RCC 7860 (cell line): ENCODE measurements around the gene VWA7.

Experiments used
- DNase-seq: peaks from one replicate; pipeline ENCODE4 v3.0.0-alpha.2; 2015; ENCODE audit warnings: low spot score
- FAIRE-seq: peaks from 2 replicates; lab custom pipeline; 2012; peaks lifted over from hg19 to GRCh38; lab: Jason Lieb, UNC

Gene VWA7

DNA sequence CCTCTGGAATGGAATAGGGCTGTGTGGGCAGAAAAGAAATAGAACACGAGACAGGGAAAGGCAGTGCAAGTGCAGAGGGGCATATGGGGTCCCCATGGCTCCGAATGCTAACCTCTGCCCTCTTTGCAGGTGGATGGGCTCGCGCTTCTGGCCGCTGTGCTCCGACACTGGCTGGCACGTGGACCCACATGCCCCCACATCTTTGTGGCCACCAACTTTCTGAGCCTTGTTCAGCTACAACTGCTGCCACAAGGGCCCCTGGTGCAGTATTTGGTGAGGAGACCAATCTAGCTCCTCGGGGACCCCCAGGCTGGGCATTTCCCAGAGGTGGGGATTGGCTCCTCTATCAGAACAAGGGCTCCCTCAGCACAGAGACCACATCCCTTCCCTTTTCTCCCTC lies 15.8 kb downstream of the VWA7 start:
- DNase-seq (no peak), FAIRE-seq (no peak)

GRCh38 chr6:31760790-31761189 lies 16.3 kb downstream of the VWA7 start:
- no peak for DNase-seq
- FAIRE-seq, result no peak

- FAIRE-seq (no peak), DNase-seq (no peak)
Observed at GRCh38 chr6:31758281-31758680, 18.8 kb downstream of the VWA7 start.

DNA sequence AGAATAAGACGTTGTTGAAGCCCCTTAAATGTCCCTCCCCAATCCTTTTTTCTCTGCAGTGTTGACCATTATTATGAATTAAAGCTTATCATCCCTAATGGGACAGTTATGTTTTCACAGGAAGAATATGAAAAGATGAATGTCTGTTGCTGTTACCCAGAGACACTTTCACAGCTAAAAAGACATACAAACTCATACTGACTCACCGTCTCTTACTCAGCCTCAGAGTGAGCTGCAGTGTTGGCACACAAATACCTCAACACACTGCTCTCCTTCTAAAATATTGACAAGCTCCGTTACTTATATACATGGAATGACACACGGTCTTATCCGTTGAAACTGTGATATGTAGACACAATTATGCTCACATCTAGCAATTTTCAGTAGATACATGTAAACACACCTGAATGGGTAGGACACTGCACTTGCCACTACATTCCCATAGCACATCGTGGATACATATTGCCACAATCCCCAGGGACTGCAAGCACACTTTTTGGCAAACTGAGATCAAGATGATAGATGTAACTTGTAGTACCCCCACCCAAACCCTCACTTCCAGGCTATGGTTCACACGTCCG lies 24.3 kb downstream of the VWA7 start:
- FAIRE-seq, result peak; percentile 63
- DNase-seq, result peak; percentile 70

DNA sequence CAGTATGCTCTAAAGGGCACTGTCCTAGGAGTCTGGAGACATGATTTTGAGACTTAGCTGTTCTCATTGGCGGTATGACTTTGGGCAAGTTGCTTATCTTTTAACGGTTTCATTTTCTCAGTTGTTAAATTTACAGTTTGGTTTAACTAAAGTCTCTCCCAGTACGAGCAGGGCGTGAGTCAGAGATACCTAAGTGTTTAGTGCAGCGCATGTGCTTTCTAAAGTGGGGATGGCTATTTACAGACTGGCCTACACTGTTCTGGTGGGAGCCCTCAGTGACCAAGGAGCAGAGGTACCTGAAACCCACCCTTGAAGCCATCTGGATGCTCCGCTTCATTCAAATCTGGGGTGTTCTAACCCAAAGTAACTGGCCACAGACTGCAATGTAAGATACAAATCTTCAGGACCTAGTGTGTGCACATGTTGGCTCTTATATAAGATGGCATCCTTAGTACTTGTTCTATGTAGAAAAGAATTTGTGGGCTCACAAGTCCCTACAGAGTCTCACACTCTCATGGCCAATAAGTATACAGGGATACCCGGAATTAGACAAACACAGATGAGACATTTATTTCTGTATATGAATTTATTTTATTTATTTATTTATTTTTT lies 26.6 kb downstream of the VWA7 start:
- DNase-seq, result no peak
- no peak for FAIRE-seq

DNA sequence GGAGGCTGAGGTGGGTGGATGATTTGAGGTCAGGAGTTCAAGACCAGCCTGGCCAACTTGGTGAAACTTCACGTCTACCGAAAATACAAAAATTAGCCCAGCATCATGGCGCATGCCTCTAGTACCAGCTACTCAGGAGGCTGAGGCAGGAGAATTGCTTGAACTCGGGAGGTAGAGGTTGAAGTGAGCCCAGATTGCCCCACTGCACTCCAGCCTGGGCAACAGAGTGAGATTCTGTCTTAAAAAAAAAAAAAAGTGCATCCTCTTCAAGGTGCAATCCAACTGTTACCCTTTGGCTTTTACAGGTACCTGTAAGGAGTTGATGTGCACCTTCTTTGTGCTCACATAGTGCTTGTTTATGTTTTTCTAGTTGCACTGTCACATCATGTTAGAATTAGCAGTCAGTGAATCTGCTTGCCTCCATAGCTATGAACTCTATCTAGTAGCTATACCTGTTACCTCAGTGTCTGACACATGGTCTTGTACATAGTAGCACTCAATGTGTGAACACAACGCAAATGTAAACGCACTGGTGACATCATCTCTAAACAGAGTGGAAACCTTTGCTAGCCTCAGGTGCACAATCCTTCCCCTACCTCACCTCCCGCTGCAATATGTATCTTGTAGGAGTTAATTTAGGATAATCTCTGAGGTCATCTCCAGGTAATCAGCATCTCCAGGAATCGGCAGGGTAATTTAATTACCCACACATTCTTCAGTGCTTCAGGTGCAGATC lies 27.7 kb downstream of the VWA7 start:
- FAIRE-seq (no peak), DNase-seq (no peak)

GRCh38 chr6:31744422-31744821 lies 32.7 kb downstream of the VWA7 start:
- DNase-seq, result no peak
- FAIRE-seq, result no peak

GRCh38 chr6:31742894-31743293 lies 34.2 kb downstream of the VWA7 start:
- no peak for DNase-seq
- FAIRE-seq, result no peak

DNA sequence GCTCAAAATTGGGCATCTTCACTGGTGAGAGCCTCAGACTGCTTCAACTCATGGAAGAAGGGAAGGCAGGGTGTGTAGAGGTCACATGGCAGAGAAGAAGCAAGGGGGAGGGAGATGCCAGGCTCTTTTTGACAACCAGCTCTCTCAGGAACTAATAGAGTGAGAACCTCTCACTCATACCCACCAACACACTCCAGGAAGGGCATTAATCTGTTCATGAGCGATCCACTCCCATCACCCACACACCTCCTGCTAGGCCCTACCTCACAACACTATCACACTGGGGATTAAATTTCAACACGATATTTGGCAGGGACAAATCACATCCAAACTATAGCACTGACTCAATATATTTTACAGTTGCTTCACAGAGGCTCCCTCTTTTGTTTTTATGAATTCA lies 35.3 kb downstream of the VWA7 start:
- FAIRE-seq (no peak), DNase-seq (no peak)

GRCh38 chr6:31740397-31741223 lies 36.5 kb downstream of the VWA7 start:
- DNase-seq, result no peak

DNA sequence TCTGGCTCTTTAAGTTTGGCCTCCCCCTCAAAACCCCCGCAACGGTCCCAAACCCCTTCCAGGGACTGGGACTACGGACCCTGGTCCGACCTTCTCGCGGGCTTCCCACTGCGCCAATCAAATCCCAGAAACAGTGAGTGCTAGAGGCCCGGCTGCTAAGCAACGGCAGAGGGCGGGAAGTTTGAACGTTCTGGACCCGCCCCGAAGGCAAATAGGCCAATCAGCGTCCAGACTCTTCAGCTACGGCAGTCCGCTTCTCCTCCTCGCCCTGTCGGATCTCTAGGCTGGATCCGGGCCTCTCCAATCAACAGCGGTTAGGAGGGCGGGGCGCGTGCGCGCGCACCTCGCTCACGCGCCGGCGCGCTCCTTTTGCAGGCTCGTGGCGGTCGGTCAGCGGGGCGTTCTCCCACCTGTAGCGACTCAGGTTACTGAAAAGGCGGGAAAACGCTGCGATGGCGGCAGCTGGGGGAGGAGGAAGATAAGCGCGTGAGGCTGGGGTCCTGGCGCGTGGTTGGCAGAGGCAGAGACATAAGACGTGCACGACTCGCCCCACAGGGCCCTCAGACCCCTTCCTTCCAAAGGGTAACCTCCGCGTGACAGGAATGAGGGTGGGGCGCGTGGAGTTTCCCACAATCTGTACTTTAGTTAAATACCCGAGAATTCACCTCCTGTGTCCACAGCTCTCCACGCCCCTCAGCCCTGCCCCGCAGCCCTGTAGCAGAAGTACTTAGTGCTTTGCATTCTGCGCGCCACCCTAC lies 37.3 kb downstream of the VWA7 start, which contains the start of gene MSH5:
Gene MSH5, plus strand, starts transcription at position 367 of the 758 bp plus-strand sequence. CDS start 462 bp downstream, outside the sequence.
- DNase-seq (peak; percentile 98), FAIRE-seq (peak; percentile 84)

More at GRCh38 chr6:31740397-31741223, 36.5 kb downstream of the VWA7 start:
- FAIRE-seq, result no peak

DNA sequence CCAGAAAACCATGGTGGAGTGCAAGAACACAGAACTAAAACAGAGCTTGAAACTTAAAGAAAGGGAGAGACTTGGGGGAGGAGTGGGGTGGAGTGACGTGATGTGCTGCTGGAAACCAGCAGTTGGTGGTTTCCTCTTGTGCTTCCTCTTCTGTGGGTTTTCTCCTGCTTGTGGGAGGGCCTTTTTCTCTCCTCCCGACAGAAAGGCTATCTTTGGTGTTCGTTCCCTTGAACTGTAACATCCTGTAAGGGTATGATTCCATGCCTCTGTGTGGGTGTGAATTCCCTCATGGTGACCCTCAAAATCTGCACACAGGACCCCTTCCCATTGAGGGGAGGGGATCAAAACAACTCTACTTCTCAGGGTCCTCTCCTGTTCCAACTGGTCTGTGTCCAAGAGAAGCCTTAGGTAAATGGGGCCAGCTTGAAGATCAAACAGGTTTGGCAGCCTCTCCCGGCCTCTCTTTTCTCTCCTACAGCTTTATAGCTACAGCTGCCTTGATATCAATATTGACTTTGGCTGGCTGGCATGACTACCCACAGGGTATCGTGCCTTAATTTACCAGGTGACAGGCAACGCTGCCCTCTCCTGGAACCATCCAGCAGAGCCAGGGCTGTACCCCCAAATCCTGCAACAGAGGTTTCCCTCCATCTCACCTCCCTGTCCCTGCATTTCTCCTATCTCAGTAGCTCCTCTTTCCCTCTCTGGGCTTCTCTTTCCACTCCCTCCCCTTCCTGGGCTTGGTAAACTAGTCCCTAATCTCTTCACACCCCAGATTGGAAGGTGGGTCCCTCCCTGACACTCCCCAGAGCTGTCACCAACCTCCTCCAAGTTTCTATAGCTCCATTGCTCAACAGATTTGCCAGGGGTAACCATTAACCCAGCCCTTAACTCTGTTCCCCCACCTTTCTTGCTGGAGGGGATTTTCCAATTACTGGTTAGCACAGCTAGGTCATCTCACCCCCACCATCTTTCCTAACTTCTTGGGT lies 38.8 kb downstream of the VWA7 start:
- DNase-seq (peak; percentile 83), FAIRE-seq (peak; percentile 74)

GRCh38 chr6:31737315-31737990 lies 39.7 kb downstream of the VWA7 start:
- DNase-seq, result no peak
- FAIRE-seq, result no peak

- DNase-seq (no peak), FAIRE-seq (no peak)
Observed at GRCh38 chr6:31736768-31737314, 40.3 kb downstream of the VWA7 start.

DNA sequence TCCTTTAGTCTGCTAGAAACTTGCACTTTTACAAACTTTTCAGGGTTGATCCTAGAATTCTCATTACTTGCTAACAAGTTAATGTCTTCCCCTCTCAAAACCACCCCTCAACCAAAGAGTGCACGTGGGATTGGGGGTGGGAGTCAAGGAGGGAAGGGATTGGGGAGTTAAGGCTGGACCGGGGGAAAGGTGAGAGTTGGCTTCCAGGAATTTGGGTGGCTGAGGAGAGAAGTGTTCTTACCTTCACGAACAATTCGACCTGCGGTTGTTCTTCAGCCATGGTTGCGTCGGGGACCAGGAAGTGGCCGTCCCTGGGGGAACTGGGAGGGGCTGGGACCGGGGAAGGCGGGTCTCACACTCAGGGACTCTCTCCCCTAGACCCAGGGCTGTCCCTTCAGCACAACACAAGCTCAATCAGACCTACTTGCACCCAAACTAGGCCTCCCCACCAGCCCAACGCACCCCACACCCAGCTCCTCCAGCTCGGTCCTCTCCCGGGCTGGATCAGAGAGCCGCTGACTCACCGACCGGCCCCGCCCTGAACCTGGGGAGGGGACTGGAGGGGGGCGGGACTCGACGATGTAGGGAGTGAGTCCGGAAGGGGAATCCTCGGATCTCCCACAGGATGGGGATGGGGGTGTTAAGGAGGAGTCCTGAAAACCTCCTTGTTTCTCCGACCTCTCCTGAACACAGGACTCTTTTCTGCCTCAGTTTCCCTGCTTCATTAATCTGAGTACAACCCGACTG lies 40.9 kb downstream of the VWA7 start, which contains the start of gene CLIC1:
Gene CLIC1, minus strand, starts transcription at position 510 of the 747 bp plus-strand sequence. Its CDS starts 230 bp downstream, at position 280.
- DNase-seq, result peak; percentile 62
- no peak for FAIRE-seq

DNA sequence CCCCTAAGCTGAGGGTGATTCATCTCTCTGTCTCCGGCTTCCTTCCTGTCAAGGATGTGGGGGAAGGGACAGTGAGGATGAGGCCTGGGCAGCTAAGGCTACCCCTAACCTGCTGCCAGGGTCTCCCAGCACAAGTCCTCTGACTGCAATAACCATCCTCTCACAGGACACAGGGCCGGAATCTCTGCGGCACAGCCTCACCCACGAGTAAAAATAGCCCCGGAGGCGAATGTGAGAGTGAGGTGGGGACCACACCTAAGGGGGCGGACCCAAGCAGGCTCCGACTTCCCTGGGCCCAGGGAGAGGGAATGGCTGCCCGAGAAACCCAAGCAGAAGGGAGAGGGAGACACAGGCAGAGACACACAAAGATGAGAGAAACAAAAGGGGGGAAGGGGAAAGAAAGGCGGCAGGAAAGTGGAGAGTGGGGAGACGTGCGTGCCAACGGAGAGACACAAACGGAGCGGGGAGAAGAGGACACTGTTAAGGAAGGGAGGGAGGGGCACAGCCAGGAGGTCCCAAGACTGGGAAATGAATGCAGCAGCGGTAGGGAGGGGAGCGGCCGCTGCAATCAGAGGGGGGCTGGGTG lies 42.2 kb downstream of the VWA7 start:
- FAIRE-seq (no peak), DNase-seq (peak; percentile 69)

DNA sequence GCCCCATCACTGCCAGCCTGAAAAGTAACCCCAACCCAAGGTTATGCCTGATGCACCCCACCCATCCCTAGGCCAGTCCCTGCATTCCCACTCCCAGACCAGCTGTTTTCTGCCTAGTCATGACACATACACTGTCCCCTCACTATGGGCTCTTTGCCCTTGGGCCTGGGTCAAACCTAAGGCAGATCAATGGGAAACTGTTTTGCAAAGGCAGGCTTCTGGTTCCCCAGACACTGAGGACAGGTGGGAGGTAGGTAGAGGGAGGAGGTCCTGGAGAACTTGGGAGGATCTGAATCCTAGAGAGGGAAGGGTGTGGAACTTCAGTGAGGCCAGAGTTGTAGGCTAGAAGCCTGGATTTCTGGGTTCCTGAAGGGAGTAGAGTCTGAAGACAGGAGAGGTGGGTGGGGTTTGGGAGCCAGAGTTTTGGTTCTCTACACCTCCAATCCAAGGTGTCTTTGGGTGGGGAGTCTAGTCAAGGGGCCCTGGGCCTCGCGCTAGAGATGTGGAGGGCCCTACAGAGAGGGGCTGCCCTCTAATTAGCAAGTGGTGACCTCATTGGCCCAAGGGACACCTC lies 42.8 kb downstream of the VWA7 start:
- no peak for FAIRE-seq
- DNase-seq, result no peak
